HG02973 (cell line): Measurements from ENCODE around the gene UBE2H.
"Not testable (repeated sequence)": the region's sequence is repeated elsewhere in the genome, so short reads cannot be mapped to it uniquely, and the experiment has no call there.

Experiments used
- ATAC-seq: cut with Tn5 transposase; IDR thresholded peaks from one replicate; pipeline ENCODE4 v1.9.1; 2021; ENCODE audit warnings: moderate library complexity; ENCODE audit not compliant: unreplicated experiment

Gene UBE2H

GRCh38 chr7:129845178-129845971 lies 107.4 kb downstream of the UBE2H start:
- ATAC-seq = no peak

GRCh38 chr7:129843978-129844840 lies 108.6 kb downstream of the UBE2H start:
- ATAC-seq = no peak

- ATAC-seq = no peak
These were observed 109.3 kb downstream of the UBE2H start for GRCh38 chr7:129843365-129843898.

- no peak for ATAC-seq
These were observed 111.3 kb downstream of the UBE2H start for GRCh38 chr7:129841465-129841864.

- ATAC-seq = no peak
These were observed 112.0 kb downstream of the UBE2H start for GRCh38 chr7:129840757-129841156.

GRCh38 chr7:129836983-129837382 lies 115.8 kb downstream of the UBE2H start:
- ATAC-seq = no peak

GRCh38 chr7:129835569-129835968 lies 117.2 kb downstream of the UBE2H start:
- ATAC-seq = no peak

GRCh38 chr7:129833353-129833752 lies 119.4 kb downstream of the UBE2H start:
- ATAC-seq = not testable (repeated sequence)

- ATAC-seq = no peak
These were observed 120.0 kb downstream of the UBE2H start for GRCh38 chr7:129832701-129833227.

- ATAC-seq = no peak
These were observed 120.5 kb downstream of the UBE2H start for GRCh38 chr7:129832282-129832681.

- ATAC-seq = no peak
These were observed 121.2 kb downstream of the UBE2H start for GRCh38 chr7:129831424-129832058.

GRCh38 chr7:129830949-129831348 lies 121.8 kb downstream of the UBE2H start:
- no peak for ATAC-seq

GRCh38 chr7:129829737-129830631 lies 122.8 kb downstream of the UBE2H start:
- no peak for ATAC-seq

- no peak for ATAC-seq
These were observed 123.6 kb downstream of the UBE2H start for GRCh38 chr7:129828989-129829736.

- no peak for ATAC-seq
These were observed 124.5 kb downstream of the UBE2H start for GRCh38 chr7:129828078-129828762.

GRCh38 chr7:129827467-129827990 lies 125.2 kb downstream of the UBE2H start:
- ATAC-seq = no peak

- not testable (repeated sequence) for ATAC-seq
These were observed 125.9 kb downstream of the UBE2H start for GRCh38 chr7:129826895-129827294.

- ATAC-seq = peak; percentile 68
These were observed 127.4 kb downstream of the UBE2H start for GRCh38 chr7:129825209-129825970.
